PC-9 (cell line): ENCODE measurements around the gene SLC25A45. TPM values are rescaled to one million over a fixed set of nuclear protein-coding genes. Genes with fewer than 3 reads are reported as not detected.
A peak's percentile ranks its signal among the peaks of the same experiment; 100 is the strongest.

Source experiments
- BruUV-seq: library from RNA; stranded (reverse); fragments of 400-500 nt; replicated peaks from 2 replicates; lab custom pipeline; 2021; lab: Mats Ljungman, UMichigan
- CTCF ChIA-PET: fragments of 300-600 bp; sonication (Branson Sonifier 250); formaldehyde crosslinking; loops from one replicate; lab custom pipeline; 2022; ENCODE audit warnings: antibody characterized with exemption; lab: Charles Lee
- POLR2A ChIA-PET: fragments of 300-600 bp; sonication (Branson Sonifier 250); formaldehyde crosslinking; loops from one replicate; lab custom pipeline; 2022; ENCODE audit warnings: antibody characterized with exemption; ENCODE audit not compliant: unreplicated experiment; lab: Charles Lee
- DNase-seq, 2 experiments: peaks; one replicate each; pipeline versions ENCODE4 v3.0.0 to v3.0.0-alpha.2; 2015 to 2022; ENCODE audit warnings: mixed read lengths in 1 of 2
- H2AFZ ChIP-seq: fragments of 200-600 bp; sonication (generic); 2 replicates; pipeline ENCODE4 v1.8.1; 2017; ENCODE audit warnings: antibody characterized with exemption
- H3F3A ChIP-seq: fragments of 200-600 bp; sonication (generic); 2 replicates; pipeline ENCODE4 v1.8.1; 2017; ENCODE audit warnings: antibody characterized with exemption, mild to moderate bottlenecking, low read depth; ENCODE audit not compliant: insufficient read depth
- H3K27ac ChIP-seq: fragments of 200-600 bp; sonication (generic); 2 replicates; pipeline ENCODE4 v1.6.1; 2016; ENCODE audit warnings: mixed run types
- H3K27me3 ChIP-seq: fragments of 200-600 bp; sonication (generic); 2 replicates; pipeline ENCODE4 v1.6.1; 2016; ENCODE audit warnings: low read depth, mixed run types; ENCODE audit not compliant: insufficient read depth
- H3K36me3 ChIP-seq: fragments of 200-600 bp; sonication (generic); 2 replicates; pipeline ENCODE4 v1.6.1; 2016; ENCODE audit warnings: low read depth, mixed run types
- H3K4me1 ChIP-seq: fragments of 200-600 bp; sonication (generic); replicated peaks from 2 replicates; pipeline ENCODE4 v1.6.1; 2016; ENCODE audit warnings: mixed run types; ENCODE audit not compliant: insufficient read depth
- H3K4me2 ChIP-seq: fragments of 200-600 bp; sonication (generic); 2 replicates; pipeline ENCODE4 v1.6.1; 2017; ENCODE audit warnings: mixed run types
- H3K4me3 ChIP-seq: fragments of 200-600 bp; sonication (generic); 2 replicates; pipeline ENCODE4 v1.6.1; 2016; ENCODE audit warnings: mixed run types
- H3K79me2 ChIP-seq: fragments of 200-600 bp; sonication (generic); 2 replicates; pipeline ENCODE4 v1.6.1; 2017; ENCODE audit warnings: low read depth, mixed run types
- H3K9me2 ChIP-seq: fragments of 200-600 bp; sonication (generic); 2 replicates; pipeline ENCODE4 v1.8.1; 2017; ENCODE audit warnings: mild to moderate bottlenecking; ENCODE audit not compliant: insufficient read depth
- H3K9me3 ChIP-seq: fragments of 200-600 bp; sonication (generic); 2 replicates; pipeline ENCODE4 v1.8.1; 2016; ENCODE audit warnings: low read depth; ENCODE audit not compliant: insufficient read depth
- H4K20me1 ChIP-seq: fragments of 200-600 bp; sonication (generic); 2 replicates; pipeline ENCODE4 v1.8.1; 2017; ENCODE audit not compliant: insufficient read depth
- CTCF ChIP-seq: fragments of 200-600 bp; sonication (generic); conservative IDR thresholded peaks from 2 replicates; pipeline ENCODE4 v1.6.1; 2017; ENCODE audit warnings: mixed run types, antibody characterized with exemption, mild to moderate bottlenecking, moderate library complexity
- EZH2 ChIP-seq: fragments of 200-600 bp; sonication (generic); IDR thresholded peaks from 2 replicates; pipeline ENCODE4 v1.8.0; 2017; ENCODE audit warnings: antibody characterized with exemption, low read depth
- intact Hi-C: fragments of 100-400 bp; cut with micrococcal nuclease; formaldehyde crosslinking; loops from one replicate; pipeline ENCODE4 v1.10.0; 2022; ENCODE audit not compliant: unreplicated experiment
- total RNA-seq: library from RNA; stranded (reverse); gene quantifications from 2 replicates; pipeline ENCODE4 v1.2.3, GENCODE V29; 2021

SLC25A45 gene
- total RNA-seq, 1 experiment from 2014 or later: 9.8 TPM

- CTCF ChIA-PET: no interaction called here
- no peak overlapping the region for H2AFZ ChIP-seq
- H3K4me2 ChIP-seq: no peak overlapping the region
- intact Hi-C loops: no loop called here
- H3K9me2 ChIP-seq: no peaks in the 10 kb centered on the region
- peaks cover 15% of the 10 kb centered on the region for H3K4me1 ChIP-seq
- no peak overlapping the region for H3K27ac ChIP-seq
- H3K4me3 ChIP-seq: no peak overlapping the region
- no peak for DNase-seq
- H4K20me1 ChIP-seq: no peaks in the 10 kb centered on the region
- H3K36me3 ChIP-seq: no peaks in the 10 kb centered on the region
- TF ChIP-seq CTCF (no peak), EZH2 (no peak)
- H3K9me3 ChIP-seq: no peaks in the 10 kb centered on the region
- no peaks in the 10 kb centered on the region for H3K79me2 ChIP-seq
- no peaks in the 10 kb centered on the region for H3K27me3 ChIP-seq
- BruUV-seq: no TSS peak
- POLR2A ChIA-PET: interaction anchor here (0.5 kb wide), 1 partner anchor 98 kb away, joined by 5 read pairs; no protein-coding TSS in a partner anchor
- peaks cover 37% of the 10 kb centered on the region for H3F3A ChIP-seq
Measured at GRCh38 chr11:65373839-65374580, 8.4 kb downstream of the SLC25A45 start.

GRCh38 chr11:65370659-65371049, 11.8 kb downstream of the SLC25A45 start:
- no peak for DNase-seq
- ChIA-PET CTCF (interaction anchor here (0.6 to 1.2 kb wide), 5 partner anchors 45 to 167 kb away, joined by 3 to 18 read pairs (median 3); no protein-coding TSS in a partner anchor), POLR2A (interaction anchor here (0.6 to 1.0 kb wide), 7 partner anchors 52 to 201 kb away, joined by 3 to 9 read pairs (median 3); partner anchors contain the start of gene NEAT1)
- H3K9me2 ChIP-seq: no peaks in the 10 kb centered on the region
- peaks cover 28% of the 10 kb centered on the region for H3F3A ChIP-seq
- peak overlapping the region; percentile 52 for H3K27ac ChIP-seq
- no peak overlapping the region for H3K4me3 ChIP-seq
- H3K36me3 ChIP-seq: no peaks in the 10 kb centered on the region
- TSS peak; percentile 76 for BruUV-seq
- H3K27me3 ChIP-seq: no peaks in the 10 kb centered on the region
- TF ChIP-seq EZH2 (no peak), CTCF (no peak)
- H4K20me1 ChIP-seq: no peaks in the 10 kb centered on the region
- no peaks in the 10 kb centered on the region for H3K79me2 ChIP-seq
- H3K9me3 ChIP-seq: no peaks in the 10 kb centered on the region
- no peak overlapping the region for H2AFZ ChIP-seq
- peaks cover 15% of the 10 kb centered on the region for H3K4me1 ChIP-seq
- peak overlapping the region; percentile 32 for H3K4me2 ChIP-seq
- intact Hi-C loops: loop anchor here (1.0 kb wide), 1 partner anchor 48 kb away; no protein-coding TSS in a partner anchor

GRCh38 chr11:65366340-65366773, 16.1 kb downstream of the SLC25A45 start:
- H3K36me3 ChIP-seq: no peaks in the 10 kb centered on the region
- H4K20me1 ChIP-seq: no peaks in the 10 kb centered on the region
- POLR2A ChIA-PET: interaction anchor here (0.6 kb wide), 1 partner anchor 271 kb away, joined by 3 read pairs; the partner anchor contains the start of gene SIPA1
- no peaks in the 10 kb centered on the region for H3K79me2 ChIP-seq
- H3K27ac ChIP-seq: no peak overlapping the region
- H3K4me2 ChIP-seq: no peak overlapping the region
- CTCF ChIA-PET: interaction anchor here (0.6 to 0.8 kb wide), 2 partner anchors 91 to 142 kb away, joined by 4 to 10 read pairs; no protein-coding TSS in a partner anchor
- H3K27me3 ChIP-seq: no peaks in the 10 kb centered on the region
- peaks cover 9% of the 10 kb centered on the region for H3K4me1 ChIP-seq
- intact Hi-C loops: loop anchor here (1.0 kb wide), 3 partner anchors 52 to 204 kb away; partner anchors contain the start of gene ZNRD2
- H3F3A ChIP-seq: peaks cover 17% of the 10 kb centered on the region
- no peaks in the 10 kb centered on the region for H3K9me3 ChIP-seq
- no peak overlapping the region for H3K4me3 ChIP-seq
- H2AFZ ChIP-seq: no peak overlapping the region
- TF ChIP-seq CTCF (peak; percentile 92), EZH2 (no peak)
- H3K9me2 ChIP-seq: no peaks in the 10 kb centered on the region
- BruUV-seq: no TSS peak
- DNase-seq: peak; percentile 55 to 71
